HG03045 (cell line): ENCODE data around the gene FBXW8.

Source experiments
- ATAC-seq: cut with Tn5 transposase; IDR thresholded peaks from one replicate; pipeline ENCODE4 v1.9.1; 2021; ENCODE audit warnings: mild to moderate bottlenecking, moderate library complexity; ENCODE audit not compliant: unreplicated experiment

FBXW8 gene

GRCh38 chr12:116922194-116922897, 11.6 kb downstream of the FBXW8 start:
- peak; percentile 68 for ATAC-seq

DNA sequence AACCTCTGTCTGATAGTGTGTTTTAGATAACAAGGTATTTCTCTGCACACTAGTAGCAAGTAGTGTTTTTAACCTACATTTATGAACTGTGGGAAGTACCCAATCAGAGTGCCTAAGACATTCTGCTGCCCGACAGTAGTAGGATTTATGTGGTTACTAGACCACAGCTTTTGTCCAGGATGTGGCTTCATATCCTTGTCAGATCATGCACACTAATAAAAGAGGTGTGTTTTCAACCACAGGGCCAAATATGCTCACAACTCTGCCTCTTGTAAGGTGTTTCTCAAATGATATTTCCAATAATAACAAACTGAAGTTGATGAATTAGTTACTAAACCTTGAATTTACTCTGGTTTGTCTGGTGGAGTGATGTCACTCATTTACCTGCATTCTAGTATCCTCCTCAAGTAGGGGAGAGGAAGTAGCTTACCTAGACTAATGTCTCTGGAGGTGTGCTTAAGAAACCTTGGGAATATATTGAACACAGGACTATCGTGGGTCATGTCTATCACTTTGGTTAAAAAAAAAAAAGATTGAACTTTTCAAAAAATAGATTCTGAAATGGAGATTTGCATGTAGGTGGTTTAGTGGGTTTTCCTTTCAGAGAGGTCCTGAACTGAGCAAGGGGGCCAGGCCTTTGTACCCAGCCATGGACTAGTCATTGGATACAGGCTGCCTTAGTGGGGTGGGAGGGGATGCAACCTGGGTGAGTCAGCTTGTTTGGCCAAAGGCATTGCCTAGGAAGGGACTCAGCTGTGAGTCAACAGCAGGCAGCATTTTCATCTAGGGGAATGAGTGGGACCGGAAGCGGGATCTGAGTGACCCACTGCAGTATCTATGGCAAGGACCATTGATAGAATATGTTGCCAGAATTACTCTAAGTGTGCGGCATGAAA, 14.1 kb downstream of the FBXW8 start:
- peak; percentile 65 for ATAC-seq

DNA sequence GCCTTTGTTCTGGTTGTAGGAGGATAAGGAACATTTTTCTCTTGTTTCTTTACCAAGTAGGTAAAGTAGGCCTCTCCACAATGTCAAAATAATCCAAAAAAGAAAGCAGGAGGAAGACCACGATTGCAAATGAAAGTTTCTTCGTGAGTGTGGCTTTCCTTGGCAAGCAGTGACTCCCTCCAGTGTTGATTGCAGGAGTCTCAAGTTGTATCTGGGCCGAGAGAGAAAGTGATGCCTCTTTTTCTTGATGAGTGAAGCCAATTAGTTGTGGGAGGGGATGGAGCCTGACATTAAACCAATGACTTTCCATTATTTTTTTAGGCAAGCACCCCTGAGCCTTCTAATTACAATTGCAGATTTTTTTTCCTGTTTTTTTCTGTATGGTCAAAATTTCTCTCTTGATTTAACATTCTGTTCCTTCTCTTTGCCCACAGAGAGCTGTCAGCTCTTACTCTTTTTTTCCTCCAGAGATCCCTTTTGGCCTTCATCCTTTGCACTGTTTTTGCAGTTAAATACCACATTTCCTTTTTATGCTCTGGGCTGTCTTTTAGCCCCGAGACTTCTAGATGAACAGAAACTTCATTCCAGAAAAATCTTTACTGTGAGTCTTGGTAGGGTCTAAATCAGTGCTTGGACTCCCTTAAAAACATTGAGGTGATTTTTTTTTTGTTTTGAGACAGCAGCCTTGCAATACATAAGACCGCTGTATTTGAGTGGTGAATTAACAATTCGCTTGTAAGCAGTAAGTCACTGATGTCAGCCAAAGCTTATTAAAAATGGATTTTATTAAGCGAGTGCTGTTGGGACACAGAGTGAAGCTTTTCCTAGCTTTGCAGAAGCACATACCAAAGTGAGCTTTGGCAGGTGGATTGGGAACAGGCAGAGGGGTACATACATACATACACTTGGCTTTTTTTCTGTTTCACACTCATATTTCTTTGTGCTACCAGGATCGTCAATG, 15.8 kb downstream of the FBXW8 start:
- no peak for ATAC-seq

DNA sequence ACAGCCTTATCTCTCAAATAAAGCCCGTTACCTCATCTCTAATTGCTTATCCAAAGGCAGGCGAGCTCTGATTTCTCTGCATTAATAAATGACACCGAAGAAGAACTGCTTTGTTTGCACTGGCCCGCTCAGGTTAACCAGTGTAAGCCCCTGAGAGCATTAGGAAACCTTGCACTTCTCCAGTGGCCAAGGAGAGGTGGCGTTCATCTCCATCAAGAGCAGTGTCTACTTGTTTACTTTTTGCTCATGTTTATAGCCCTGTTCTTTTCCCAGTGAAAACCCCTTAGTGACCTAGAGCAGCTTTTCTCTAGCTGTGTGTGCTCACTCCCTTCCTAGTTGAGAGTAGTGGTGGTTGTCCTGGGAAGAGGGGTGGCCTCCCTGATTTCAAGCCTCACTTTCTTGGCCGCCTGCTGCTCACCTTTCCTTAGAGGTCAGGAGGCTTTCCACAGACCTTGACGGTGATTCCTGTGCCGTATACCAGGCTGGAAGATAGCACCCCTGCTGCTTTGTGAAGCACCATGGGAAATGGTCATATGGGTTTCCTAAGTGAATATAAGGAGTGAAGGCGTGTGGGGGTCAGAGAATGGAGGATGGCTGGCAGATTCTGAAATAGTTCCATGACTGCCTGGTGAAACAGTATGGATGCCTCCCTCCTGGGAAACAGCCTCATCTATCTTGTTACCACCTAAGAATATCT, 16.6 kb downstream of the FBXW8 start:
- ATAC-seq: no peak

DNA sequence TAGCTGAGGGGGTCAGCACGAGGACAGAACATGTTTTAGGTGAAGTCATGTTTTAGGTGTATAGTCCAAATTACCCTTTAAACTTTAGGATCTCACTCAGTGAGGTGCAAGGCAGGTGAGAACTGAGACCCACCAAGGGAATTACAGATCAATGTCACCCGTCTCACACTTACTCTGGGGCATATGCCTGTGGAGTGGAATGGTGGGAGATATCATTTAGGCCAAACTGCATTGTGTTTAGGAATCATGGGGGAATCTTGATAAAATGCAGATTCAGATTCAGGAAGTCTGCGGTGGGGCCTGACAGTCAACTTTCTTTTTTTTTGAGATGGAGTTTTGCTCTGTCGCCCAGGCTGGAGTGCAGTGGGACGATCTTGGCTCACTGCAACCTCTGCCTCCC, 17.8 kb downstream of the FBXW8 start:
- no peak for ATAC-seq

DNA sequence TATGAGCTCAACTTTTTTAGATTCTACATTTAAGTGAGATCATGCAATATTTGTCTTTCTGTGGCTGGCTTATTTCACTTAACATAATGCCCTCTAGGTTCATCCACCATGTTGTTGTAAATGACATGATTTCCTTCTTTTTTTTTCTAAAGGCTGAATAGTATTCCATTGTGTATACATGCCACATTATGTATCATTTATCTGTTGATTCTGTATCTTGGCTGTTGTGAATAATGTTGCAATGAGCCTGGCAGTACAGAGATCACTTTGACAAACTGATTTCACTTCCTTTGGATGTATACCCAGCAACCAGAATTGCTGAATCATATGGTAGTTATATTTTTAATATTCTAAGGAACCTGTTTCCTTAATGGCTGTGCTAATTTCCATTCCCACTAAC, 19.1 kb downstream of the FBXW8 start:
- no peak for ATAC-seq

DNA sequence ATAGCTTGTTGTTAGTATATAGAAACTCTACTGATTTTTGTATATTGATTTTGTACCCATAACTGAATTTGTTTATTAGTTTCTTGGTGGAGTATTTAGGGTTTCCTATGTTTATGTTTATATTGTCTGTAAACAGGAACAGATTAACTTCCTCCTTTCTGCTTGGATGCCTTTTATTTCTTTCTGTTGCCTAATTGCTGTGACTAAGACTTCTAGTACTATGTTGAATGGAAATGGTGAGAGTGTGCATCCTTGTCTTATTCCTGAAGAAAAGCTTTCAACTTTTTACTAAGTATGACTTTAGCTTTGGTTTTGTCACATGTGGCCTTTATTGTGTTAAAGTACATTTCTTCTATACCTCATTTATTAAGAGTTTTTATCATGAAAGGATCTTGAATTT, 20.9 kb downstream of the FBXW8 start:
- no peak for ATAC-seq

- no peak for ATAC-seq
Measured at GRCh38 chr12:116933091-116933490, 22.3 kb downstream of the FBXW8 start.

GRCh38 chr12:116933512-116934246, 22.9 kb downstream of the FBXW8 start:
- no peak for ATAC-seq

DNA sequence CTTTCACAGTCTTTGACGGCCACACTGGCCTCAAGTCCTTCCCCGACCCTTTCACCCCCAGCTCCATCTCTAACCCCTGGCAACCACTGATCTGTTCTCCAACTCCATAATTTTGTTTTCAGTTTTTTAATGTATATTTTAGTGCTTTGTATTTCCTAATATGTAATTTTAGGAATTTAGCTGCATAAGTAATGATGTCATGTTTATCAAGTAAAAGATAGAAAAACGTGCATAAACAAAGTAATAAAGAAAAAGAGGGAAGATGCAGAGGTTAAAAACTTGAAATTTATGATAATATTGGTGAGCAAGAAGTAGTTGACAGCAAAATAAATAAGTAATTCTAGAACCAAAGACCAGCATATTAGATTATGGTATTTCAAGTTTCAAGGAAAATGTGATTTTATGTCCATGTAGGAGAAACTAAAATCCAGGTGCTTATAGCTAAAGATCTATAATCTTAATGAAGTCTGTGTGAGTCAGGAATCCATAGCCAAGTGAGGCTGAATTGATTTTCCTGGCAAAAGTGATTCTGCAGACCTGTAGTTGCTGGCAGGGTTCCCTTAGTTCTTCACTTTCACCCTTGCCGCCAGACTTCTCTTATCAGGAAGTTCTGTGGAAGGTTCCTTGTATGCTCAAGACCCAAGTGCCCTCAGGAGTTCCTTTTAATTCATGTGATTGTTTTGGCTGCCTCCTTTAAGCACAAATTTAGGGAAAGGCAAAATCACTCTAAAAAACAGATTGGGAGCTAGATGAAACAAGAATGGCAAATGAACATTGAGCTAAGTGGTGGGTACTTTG, 24.4 kb downstream of the FBXW8 start:
- no peak for ATAC-seq

DNA sequence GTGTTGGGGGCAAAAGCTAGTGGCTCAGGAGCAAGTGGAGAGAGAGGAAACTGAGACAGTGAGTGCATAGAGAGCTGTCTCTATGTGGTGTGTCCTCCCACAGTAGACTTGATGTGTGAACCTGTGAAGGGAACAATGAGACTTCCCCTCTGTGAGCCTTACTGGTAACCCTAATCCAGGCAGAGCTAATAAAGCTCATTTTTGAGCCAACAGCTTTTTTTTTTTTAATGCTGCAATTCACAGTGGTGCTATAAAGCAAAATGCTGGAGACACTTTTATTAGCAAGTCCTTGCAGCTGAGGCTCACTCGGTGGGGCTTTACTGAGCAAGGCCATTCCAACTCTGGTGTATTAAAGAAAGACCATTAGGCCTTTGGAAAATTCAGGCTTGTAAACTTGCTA, 26.9 kb downstream of the FBXW8 start:
- no peak for ATAC-seq

GRCh38 chr12:116939734-116940133, 29.0 kb downstream of the FBXW8 start:
- ATAC-seq: no peak

- no peak for ATAC-seq
Measured at GRCh38 chr12:116941188-116941587, 30.4 kb downstream of the FBXW8 start.

DNA sequence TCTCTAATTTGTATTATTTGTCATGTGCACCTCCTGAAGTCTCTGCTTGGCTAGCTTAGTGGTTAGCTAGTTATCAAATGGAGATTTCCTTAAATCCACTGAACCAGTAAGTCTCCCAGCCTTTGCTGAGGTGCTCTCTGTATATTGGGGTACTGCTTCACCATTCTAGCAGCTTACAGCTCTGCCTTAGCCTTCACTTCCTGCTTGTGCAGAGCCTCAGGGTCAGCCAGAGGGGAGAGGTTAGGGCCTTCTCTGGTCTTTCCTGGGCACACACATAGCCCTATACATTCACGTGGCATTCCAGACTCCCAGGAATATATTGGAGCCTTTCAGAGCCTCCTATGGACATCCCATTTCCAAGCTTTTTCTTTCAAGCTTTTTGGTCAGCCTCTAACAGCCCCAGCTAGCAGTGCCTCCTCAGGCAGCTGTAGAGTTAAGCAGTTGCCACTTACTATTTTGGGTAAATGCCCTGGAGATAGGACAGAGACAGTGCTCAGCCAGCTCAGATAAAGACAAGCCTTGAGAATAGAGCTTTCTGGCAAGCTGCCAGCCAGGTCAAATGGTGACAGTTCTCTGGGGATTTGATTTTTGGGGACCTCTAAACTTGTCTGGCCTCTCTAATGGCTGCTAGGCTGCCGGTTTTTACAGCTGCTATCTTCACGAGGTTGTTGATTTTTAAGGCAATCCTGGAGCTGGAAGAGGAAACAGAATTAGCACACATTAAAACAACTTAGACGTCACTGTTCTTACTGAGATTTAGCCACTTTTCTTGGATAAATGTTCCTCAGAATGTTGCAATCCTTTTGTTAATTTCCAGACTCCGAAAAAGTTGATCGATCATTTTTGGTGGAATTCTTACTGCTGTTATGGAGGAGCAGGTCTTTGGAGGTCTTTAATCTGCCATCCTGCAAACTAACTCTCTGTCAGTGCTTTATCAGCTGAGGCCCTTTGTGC, 32.9 kb downstream of the FBXW8 start:
- ATAC-seq: no peak

DNA sequence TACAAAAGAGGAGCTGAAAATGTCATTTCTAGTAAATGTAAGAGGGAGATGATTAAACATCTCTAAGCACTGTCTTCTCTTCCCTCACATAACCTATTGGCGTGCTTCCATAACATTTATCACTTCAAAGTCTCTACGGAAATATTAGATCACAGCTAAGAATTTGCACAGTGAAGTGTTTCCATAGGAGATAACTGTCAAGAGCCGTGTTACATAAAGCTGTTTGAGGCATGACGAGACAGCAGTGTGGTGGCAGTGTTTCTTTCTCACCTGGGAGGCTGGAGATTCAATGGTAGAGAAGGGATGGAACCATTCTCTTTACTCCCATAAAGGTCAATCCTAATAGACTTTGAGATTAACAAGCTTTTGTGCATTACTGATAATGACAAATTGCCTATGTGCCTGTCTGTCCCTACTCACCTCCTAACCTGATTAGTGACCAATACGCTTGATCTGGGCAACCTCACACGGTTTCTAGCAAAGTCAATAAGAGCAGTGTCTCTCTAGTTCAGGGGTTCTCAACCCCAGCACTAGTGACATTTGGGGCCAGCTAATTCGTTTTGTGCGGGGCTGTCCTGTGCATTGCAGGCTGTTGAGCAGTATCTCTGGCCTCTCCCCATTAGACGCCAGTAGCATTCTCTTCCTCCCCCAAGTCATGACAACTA, 35.3 kb downstream of the FBXW8 start:
- ATAC-seq: no peak

DNA sequence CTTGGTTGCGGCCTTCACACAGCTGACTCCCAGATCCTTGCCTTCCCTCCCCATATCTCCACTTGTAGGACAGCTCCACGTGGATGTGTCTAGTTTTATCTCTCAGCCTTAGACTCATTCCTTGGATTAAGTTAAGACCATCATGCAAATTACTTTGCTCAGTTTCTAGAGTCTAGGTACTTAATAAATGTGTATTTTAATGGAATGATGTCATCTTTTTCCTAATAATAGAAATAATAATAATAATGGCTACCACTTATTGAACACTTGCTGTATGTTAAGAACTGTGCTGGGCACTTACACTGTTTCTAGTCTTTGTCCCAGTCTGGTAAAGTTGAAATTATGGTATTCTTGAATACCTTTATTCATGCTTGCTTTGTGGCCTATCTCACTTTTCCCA, 37.5 kb downstream of the FBXW8 start:
- ATAC-seq: no peak

- no peak for ATAC-seq
Measured at GRCh38 chr12:116950628-116951325, 40.0 kb downstream of the FBXW8 start.
